ENCODE data around the gene B4GALNT4. TPM values are rescaled to one million over a fixed set of nuclear protein-coding genes. Genes with fewer than 3 reads are reported as not detected.

The B4GALNT4 gene
- total RNA-seq, 1 donor from 2014 or later, result 1.5 TPM

DNA sequence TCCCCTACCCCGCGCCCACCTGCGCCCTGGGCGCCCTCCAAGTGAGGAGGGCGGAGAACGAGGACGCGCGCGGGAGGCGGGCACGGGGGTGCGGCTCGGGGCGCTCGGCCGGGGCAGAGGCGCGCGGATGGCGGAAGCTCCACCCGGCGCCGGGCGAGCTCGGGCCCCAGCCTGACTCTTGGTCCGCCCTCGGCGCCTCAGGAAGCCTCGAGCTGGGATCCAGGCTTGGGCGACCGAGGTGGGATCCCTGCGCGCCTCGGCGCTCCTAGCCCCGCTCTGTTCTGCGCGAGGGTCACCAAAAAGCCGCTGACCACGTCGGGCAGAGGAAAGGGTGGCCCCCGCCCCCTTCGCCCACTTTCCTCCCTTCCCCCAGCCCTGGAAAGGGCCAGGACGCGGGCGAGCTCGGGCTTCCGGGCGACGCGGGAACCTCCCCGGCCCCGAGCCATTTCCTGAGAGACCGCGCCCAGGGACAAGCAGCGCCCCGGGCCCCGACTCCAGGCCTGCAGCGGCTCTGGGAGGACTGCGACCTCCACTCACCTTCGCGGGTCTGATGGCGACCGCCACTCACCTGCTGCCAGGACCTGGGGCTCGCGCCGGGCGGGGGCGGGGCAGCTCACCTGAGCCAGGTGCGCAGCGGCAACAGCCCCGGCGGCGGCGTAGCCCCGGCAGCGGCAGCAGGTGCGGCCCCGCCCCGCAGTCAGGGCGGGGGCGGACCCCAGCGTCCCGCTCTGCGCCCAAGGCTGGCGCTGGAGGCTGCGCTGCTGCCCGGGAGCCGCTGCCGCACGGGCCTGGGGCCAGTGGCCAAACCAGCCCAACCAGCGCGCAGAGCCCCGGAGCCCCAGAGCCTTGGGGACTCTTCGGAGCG lies 47.7 kb downstream of the B4GALNT4 start:
- TF ChIP-seq, protein P1, sequence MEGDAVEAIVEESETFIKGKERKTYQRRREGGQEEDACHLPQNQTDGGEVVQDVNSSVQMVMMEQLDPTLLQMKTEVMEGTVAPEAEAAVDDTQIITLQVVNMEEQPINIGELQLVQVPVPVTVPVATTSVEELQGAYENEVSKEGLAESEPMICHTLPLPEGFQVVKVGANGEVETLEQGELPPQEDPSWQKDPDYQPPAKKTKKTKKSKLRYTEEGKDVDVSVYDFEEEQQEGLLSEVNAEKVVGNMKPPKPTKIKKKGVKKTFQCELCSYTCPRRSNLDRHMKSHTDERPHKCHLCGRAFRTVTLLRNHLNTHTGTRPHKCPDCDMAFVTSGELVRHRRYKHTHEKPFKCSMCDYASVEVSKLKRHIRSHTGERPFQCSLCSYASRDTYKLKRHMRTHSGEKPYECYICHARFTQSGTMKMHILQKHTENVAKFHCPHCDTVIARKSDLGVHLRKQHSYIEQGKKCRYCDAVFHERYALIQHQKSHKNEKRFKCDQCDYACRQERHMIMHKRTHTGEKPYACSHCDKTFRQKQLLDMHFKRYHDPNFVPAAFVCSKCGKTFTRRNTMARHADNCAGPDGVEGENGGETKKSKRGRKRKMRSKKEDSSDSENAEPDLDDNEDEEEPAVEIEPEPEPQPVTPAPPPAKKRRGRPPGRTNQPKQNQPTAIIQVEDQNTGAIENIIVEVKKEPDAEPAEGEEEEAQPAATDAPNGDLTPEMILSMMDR (IDR thresholded peaks at IDR 0.05; ENCODE audit: borderline replicate concordance), result no peak
- peaks cover 70% of the 10 kb centered on the region for H3K27me3 ChIP-seq (ENCODE audit: low read depth)
- peak overlapping the region; percentile 94 for H3K27ac ChIP-seq (replicated peaks)
- peak; percentile 66 for DNase-seq
- peak overlapping the region; percentile 68 for H3K4me3 ChIP-seq
- H3K36me3 ChIP-seq, result no peaks in the 10 kb centered on the region
- peaks cover 35% of the 10 kb centered on the region for H3K4me1 ChIP-seq
- intact Hi-C loops (cut with micrococcal nuclease), result no loop called here
- no peaks in the 10 kb centered on the region for H3K9me3 ChIP-seq (replicated peaks)

DNA sequence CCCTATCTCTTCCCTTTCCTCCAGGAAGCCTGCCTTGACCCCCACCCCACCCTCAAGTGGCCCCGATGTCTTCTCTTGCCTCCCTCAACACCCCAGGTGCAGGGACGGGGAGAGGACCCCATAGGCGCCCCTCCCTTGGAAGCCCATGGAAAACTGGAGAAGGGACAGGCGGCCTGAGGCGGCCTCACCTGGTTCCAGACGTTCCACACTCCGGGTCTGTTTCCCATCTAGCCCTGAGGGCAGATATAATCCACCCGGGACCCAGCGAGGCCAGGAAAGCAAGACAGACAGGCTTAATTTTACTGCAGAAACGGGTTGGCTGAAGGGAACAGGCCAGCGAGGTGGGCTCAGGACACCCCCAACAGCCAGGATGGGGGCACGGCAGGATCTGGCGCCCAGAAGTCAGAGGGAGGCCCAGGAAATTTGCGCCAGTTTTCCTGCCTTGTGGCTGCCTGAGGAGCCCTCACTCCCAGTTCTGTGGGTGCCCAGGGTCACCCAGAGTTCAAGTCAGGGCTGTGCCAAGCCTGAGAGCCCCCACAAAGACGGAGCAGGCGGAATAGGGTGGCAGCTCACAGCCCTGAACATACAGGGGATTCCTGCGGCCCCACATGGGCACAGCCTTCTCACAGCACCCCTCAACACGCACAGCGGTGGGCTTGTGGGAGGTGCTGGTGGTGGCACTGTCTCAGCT lies 48.5 kb downstream of the B4GALNT4 start:
- Histone ChIP-seq H3K9me3 (replicated peaks) (no peaks in the 10 kb centered on the region), H3K27me3 (ENCODE audit: low read depth) (peaks cover 78% of the 10 kb centered on the region), H3K36me3 (no peaks in the 10 kb centered on the region), H3K27ac (replicated peaks) (peak overlapping the region; percentile 94), H3K4me3 (peak overlapping the region; percentile 68), H3K4me1 (peaks cover 33% of the 10 kb centered on the region)
- intact Hi-C loops (cut with micrococcal nuclease), result no loop called here
- DNase-seq, result no peak
- TF ChIP-seq, protein P1 (IDR thresholded peaks at IDR 0.05; ENCODE audit: borderline replicate concordance), result no peak

DNA sequence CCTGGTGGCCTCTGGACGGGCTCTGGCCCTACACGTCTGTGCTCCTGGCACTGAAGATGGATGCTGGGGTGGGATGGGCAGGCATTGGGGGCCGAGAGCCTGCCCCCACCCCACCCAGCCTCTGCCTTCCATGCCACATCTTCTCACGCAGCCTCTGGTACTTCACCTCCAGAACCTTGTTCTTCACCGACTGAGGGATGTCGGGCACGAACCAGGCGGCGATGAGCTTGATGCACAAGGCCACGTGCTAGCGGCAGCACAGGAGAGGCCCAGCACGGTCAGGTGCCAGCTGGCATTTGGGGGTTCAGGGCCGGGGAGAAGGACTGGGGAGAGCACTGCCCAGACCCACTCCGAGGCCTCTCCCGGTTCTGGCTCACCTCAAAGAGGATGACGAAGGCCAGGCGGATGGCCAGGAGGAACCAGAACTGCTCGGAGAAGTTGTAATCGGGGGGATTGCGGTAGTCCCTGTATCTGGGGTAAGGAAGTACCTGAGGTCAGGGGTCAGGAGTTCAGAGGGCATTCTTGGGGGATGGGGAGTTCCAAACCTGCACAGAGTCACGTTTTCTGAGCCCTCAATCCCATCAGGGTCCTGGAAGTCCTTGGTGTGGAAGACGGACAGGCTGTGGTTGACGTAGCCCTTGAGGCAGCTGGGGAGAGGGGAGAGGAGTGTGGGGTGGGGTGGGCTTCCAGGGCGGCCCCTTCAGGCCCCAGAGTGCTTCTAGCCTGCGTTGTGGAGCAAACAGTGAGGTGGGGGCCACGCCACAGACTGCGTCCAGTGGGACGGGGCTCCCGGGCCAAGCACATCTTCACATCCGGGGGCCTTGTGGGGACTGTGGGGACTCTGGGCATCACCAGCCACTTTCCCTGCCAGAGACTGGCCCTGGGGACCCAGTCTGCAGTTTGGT lies 49.3 kb downstream of the B4GALNT4 start:
- Histone ChIP-seq H3K4me1 (peaks cover 27% of the 10 kb centered on the region), H3K9me3 (replicated peaks) (no peaks in the 10 kb centered on the region), H3K4me3 (no peak overlapping the region), H3K27ac (replicated peaks) (no peak overlapping the region), H3K27me3 (ENCODE audit: low read depth) (peaks cover 84% of the 10 kb centered on the region), H3K36me3 (no peaks in the 10 kb centered on the region)
- intact Hi-C loops (cut with micrococcal nuclease), result no loop called here
- no peak for DNase-seq
- TF ChIP-seq, protein P1 (IDR thresholded peaks at IDR 0.05; ENCODE audit: borderline replicate concordance), result no peak

DNA sequence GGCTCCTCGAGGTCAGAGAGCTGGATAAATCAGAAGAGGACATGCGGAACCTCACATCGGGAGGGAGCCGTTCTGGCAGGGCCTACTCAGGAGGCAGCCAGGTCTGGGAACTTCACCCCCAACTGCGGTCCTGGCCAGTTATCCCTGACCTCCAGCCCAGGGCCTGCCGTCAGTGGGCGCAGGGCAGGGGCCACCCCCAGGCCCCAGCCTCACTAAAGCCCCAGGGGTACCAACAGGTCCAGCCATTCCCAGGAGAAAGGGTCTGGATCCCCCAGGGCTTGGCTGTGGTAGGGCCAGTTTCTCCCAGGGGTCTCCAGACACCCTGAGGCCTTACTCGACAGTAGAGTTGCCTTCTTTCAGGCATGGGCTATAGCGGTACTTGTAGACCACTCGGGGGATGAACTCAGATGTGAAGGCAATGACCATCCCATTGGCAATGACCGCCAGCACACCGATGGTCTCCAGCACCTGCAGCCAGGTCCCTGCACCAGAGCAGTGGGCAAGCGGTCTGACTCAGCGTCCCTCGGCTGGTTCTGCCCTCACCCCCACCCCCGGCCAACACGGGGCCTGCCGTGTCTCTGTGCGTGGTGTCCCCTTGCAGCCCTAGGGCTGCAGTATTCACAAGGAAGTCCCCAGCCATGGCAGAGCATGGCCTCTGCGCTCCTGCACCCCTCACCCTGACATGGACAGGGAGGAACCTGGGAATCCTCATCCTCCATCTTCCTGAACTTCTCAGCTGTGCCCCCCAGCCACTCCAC lies 50.1 kb downstream of the B4GALNT4 start:
- H3K27ac ChIP-seq (replicated peaks), result no peak overlapping the region
- intact Hi-C loops (cut with micrococcal nuclease), result no loop called here
- no peaks in the 10 kb centered on the region for H3K36me3 ChIP-seq
- H3K4me1 ChIP-seq, result peaks cover 27% of the 10 kb centered on the region
- no peaks in the 10 kb centered on the region for H3K9me3 ChIP-seq (replicated peaks)
- peaks cover 89% of the 10 kb centered on the region for H3K27me3 ChIP-seq (ENCODE audit: low read depth)
- TF ChIP-seq, protein P1 (IDR thresholded peaks at IDR 0.05; ENCODE audit: borderline replicate concordance), result no peak
- no peak for DNase-seq
- H3K4me3 ChIP-seq, result no peak overlapping the region
